HepG2 (cell line): Measurements from ENCODE around the gene CHMP1B. TPM values are rescaled to one million over a fixed set of nuclear protein-coding genes. Genes with fewer than 3 reads are reported as not detected.

ENCODE experiments used
- ATF7 ChIP-seq, 2 experiments: fragments of 450-650 bp in 1 of 2; sonication (generic) in 1 of 2; formaldehyde crosslinking in 1 of 2; IDR thresholded peaks; 2 replicates each; pipeline versions ENCODE4 v1.4.0 to v1.6.1; 2016 to 2020; ENCODE audit warnings: antibody characterized with exemption in 1 of 2, mild to moderate bottlenecking in 1 of 2, missing genetic modification reagents in 1 of 2
- EP300 ChIP-seq, 3 experiments: sonication (generic) in 1 of 3; formaldehyde crosslinking in 1 of 3; IDR thresholded peaks; 2 replicates each; pipeline versions ENCODE4 v1.5.1 to v1.6.1; 2011 to 2020; ENCODE audit warnings: low read depth in 2 of 3, low read length in 2 of 3, borderline replicate concordance in 1 of 3, improper control_type of control experiment in 1 of 3, mild to moderate bottlenecking in 1 of 3, missing genetic modification reagents in 1 of 3, moderate library complexity in 1 of 3
- FOSL2 ChIP-seq: sonication (generic); formaldehyde crosslinking; IDR thresholded peaks from 2 replicates; pipeline ENCODE4 v1.4.0; 2020; ENCODE audit warnings: missing genetic modification reagents
- FUBP1 ChIP-seq: sonication (generic); formaldehyde crosslinking; IDR thresholded peaks from 2 replicates; pipeline ENCODE4 v1.5.1; 2020; ENCODE audit warnings: missing genetic modification reagents, mild to moderate bottlenecking, borderline replicate concordance
- IKZF1 ChIP-seq: fragments of 450-650 bp; IDR thresholded peaks from 2 replicates; pipeline ENCODE4 v1.7.1; 2016
- LCORL ChIP-seq, 2 experiments: fragments of 450-650 bp in 1 of 2; sonication (generic) in 1 of 2; formaldehyde crosslinking in 1 of 2; IDR thresholded peaks; 2 replicates each; pipeline versions ENCODE4 v1.5.0 to v1.6.1; 2017 to 2020; ENCODE audit warnings: antibody characterized with exemption in 1 of 2, missing genetic modification reagents in 1 of 2
- MEIS2 ChIP-seq: sonication (generic); formaldehyde crosslinking; IDR thresholded peaks from 2 replicates; pipeline ENCODE4 v1.9.0; 2021; ENCODE audit warnings: mild to moderate bottlenecking, missing genetic modification reagents
- MYC ChIP-seq: sonication (generic); formaldehyde crosslinking; IDR thresholded peaks from 2 replicates; pipeline ENCODE4 v1.9.0; 2021; ENCODE audit warnings: missing genetic modification reagents, borderline replicate concordance
- PAWR ChIP-seq: sonication (generic); formaldehyde crosslinking; IDR thresholded peaks from 2 replicates; pipeline ENCODE4 v1.4.0; 2020; ENCODE audit warnings: missing genetic modification reagents, mild to moderate bottlenecking, borderline replicate concordance
- TAF15 ChIP-seq: fragments of 200-400 bp; formaldehyde crosslinking; IDR thresholded peaks from one replicate; pipeline ENCODE4 v1.6.1; 2018; ENCODE audit warnings: mild to moderate bottlenecking, low read depth, low read length; ENCODE audit not compliant: poor library complexity, severe bottlenecking
- ZBTB20 ChIP-seq: sonication (generic); formaldehyde crosslinking; IDR thresholded peaks from 2 replicates; pipeline ENCODE4 v1.8.1; 2023; ENCODE audit warnings: missing genetic modification reagents, low read depth, mild to moderate bottlenecking, borderline replicate concordance
- ZBTB38 ChIP-seq: sonication (generic); formaldehyde crosslinking; IDR thresholded peaks from 2 replicates; pipeline ENCODE4 v1.5.1; 2020; ENCODE audit warnings: mild to moderate bottlenecking, missing genetic modification reagents
- ZFX ChIP-seq: sonication (generic); formaldehyde crosslinking; IDR thresholded peaks from 2 replicates; pipeline ENCODE4 v1.4.0; 2020; ENCODE audit warnings: mild to moderate bottlenecking, low read depth, missing genetic modification reagents, moderate library complexity
- ZHX1 ChIP-seq: sonication (generic); formaldehyde crosslinking; IDR thresholded peaks from 2 replicates; pipeline ENCODE4 v1.8.1; 2022; ENCODE audit warnings: low read depth, mild to moderate bottlenecking, missing genetic modification reagents
- ZMYM3 ChIP-seq: sonication (generic); formaldehyde crosslinking; IDR thresholded peaks from 2 replicates; pipeline ENCODE4 v1.5.1; 2020; ENCODE audit warnings: mild to moderate bottlenecking, missing genetic modification reagents
- ZNF18 ChIP-seq: sonication (generic); formaldehyde crosslinking; IDR thresholded peaks from 2 replicates; pipeline ENCODE4 v1.8.0; 2022; ENCODE audit warnings: mild to moderate bottlenecking, missing genetic modification reagents; ENCODE audit not compliant: insufficient replicate concordance
- ZNF639 ChIP-seq: conservative IDR thresholded peaks from 2 replicates; pipeline ENCODE4 v1.6.1; 2018; ENCODE audit warnings: missing genetic modification reagents
- ZNF766 ChIP-seq: sonication (generic); formaldehyde crosslinking; IDR thresholded peaks from 2 replicates; pipeline ENCODE4 v1.5.0; 2020; ENCODE audit warnings: missing genetic modification reagents, borderline replicate concordance
- ZNF768 ChIP-seq: sonication (generic); formaldehyde crosslinking; IDR thresholded peaks from 2 replicates; pipeline ENCODE4 v1.4.0; 2020; ENCODE audit warnings: missing genetic modification reagents
- ZNF891 ChIP-seq: sonication (generic); formaldehyde crosslinking; IDR thresholded peaks from 2 replicates; pipeline ENCODE4 v1.5.0; 2020; ENCODE audit warnings: mild to moderate bottlenecking, missing genetic modification reagents
- polyA plus RNA-seq, 8 experiments: library from polyadenylated mRNA; depleted of rRNA in 3 of 8; stranded (reverse) in 7 of 8; unstranded in 1 of 8; fragments of >200 nt; fragmentation: Illumina TruSeq in 4 of 8; extraction: Trizol in 4 of 8; gene quantifications; 2 replicates each; pipeline versions ENCODE4 v1.2.1 to v1.2.3, GENCODE V29; 2011 to 2016; ENCODE audit warnings: low read depth in 4 of 8, missing spikeins in 1 of 8, mixed read lengths in 1 of 8; ENCODE audit not compliant: insufficient read depth in 1 of 8
- total RNA-seq, 5 experiments: library from RNA; depleted of rRNA; stranded (reverse); fragments of >200 nt; fragmentation: Illumina TruSeq; extraction: Trizol; gene quantifications; 2 replicates each; pipeline ENCODE4 v1.2.3, GENCODE V29; 2016; ENCODE audit warnings: low read depth in 1 of 5

Gene CHMP1B
- total and polyA plus RNA-seq, 2 of the 13 experiments (the other 11 are each of a cell fraction or from before 2014, with no cell fraction given) = 18.8 to 20.2 TPM

GRCh38 chr18:11861583-11862288 is 10.5 kb downstream of the CHMP1B start (continued):
- TF ChIP-seq ZBTB38 (CRISPR knock-in tag) (peak; percentile 73; the same call in 1 of the 2 replicates), MEIS2 (CRISPR knock-in tag) (no peak), TAF15 (no peak), EP300 (IDR thresholded peaks at IDR 0.05; ENCODE audit: low read depth in 2 of 2, low read length in 2 of 2) (peak in 1 of 2 experiments; percentile 36; a peak in 1 of 4 replicates), EP300 (CRISPR knock-in tag; IDR thresholded peaks at IDR 0.05; ENCODE audit: borderline replicate concordance) (no peak), ZNF639 (no peak), ZFX (CRISPR knock-in tag) (no peak), ZHX1 (CRISPR knock-in tag) (0 out of 2 replicates have a peak, but pooled peaks have one; percentile 54), ZNF891 (CRISPR knock-in tag) (no peak), ZNF18 (CRISPR knock-in tag) (no peak), ZNF768 (CRISPR knock-in tag) (0 out of 2 replicates have a peak, but pooled peaks have one; percentile 44), ATF7 (IDR thresholded peaks at IDR 0.05) (0 out of 2 replicates have a peak, but pooled peaks have one; percentile 8), ATF7 (CRISPR knock-in tag; IDR thresholded peaks at IDR 0.05) (no peak), IKZF1 (no peak), ZBTB20 (CRISPR knock-in tag) (no peak), ZNF766 (CRISPR knock-in tag) (no peak), PAWR (CRISPR knock-in tag) (no peak), FOSL2 (CRISPR knock-in tag) (peak; percentile 40; the same call in 1 of the 2 replicates), MYC (no peak), ZMYM3 (CRISPR knock-in tag) (no peak), LCORL (IDR thresholded peaks at IDR 0.05) (no peak), LCORL (CRISPR knock-in tag; IDR thresholded peaks at IDR 0.05) (peak; percentile 53; the same call in 1 of the 2 replicates), FUBP1 (CRISPR knock-in tag) (no peak)
